HEK293 (cell line): ENCODE measurements around the gene TMIGD1.

ENCODE experiments used
- CTCF ChIA-PET: fragments of 350-600 bp; formaldehyde crosslinking; extraction: SDS; loops from one replicate; lab custom pipeline; 2021; ENCODE audit warnings: antibody characterized with exemption; lab: Yijun Ruan, JAX
- POLR2A ChIA-PET: fragments of 300-600 bp; formaldehyde crosslinking; extraction: SDS; loops from one replicate; lab custom pipeline; 2020; ENCODE audit warnings: antibody characterized with exemption, inconsistent platforms; lab: Yijun Ruan, JAX
- H3K27ac ChIP-seq: fragments of 200-500 bp; sonication (Bioruptor generic); 2 replicates; pipeline ENCODE4 v1.5.1; 2014; ENCODE audit warnings: low read depth, low read length, control low read depth, inconsistent platforms; ENCODE audit errors: extremely low read depth
- H3K36me3 ChIP-seq, 2 experiments: fragments of 200-500 bp in 1 of 2; sonication (Bioruptor generic) in 1 of 2; 1 replicate in 1 of 2; 2 replicates in 1 of 2; pipeline ENCODE4 v1.5.1; 2014 to 2017; ENCODE audit warnings: inconsistent platforms in 2 of 2, low read length in 2 of 2; ENCODE audit not compliant: control insufficient read depth in 2 of 2, insufficient read depth in 1 of 2
- H3K4me1 ChIP-seq: fragments of 200-500 bp; sonication (Bioruptor generic); 2 replicates; pipeline ENCODE4 v1.5.1; 2014; ENCODE audit warnings: mild to moderate bottlenecking, low read length, inconsistent platforms; ENCODE audit not compliant: control insufficient read depth, insufficient read depth
- H3K4me3 ChIP-seq: 2 replicates; pipeline ENCODE4 v1.5.1; 2011; ENCODE audit warnings: low read depth, mild to moderate bottlenecking, control low read depth, low read length, moderate library complexity
- H3K9me3 ChIP-seq: fragments of 200-500 bp; sonication (Bioruptor generic); 2 replicates; pipeline ENCODE4 v1.5.1; 2014; ENCODE audit warnings: low read depth, low read length, inconsistent platforms; ENCODE audit not compliant: control insufficient read depth, insufficient read depth
- BCL11B ChIP-seq: fragments of 450-650 bp; formaldehyde crosslinking; IDR thresholded peaks from 2 replicates; pipeline ENCODE4 v1.5.1; 2016; ENCODE audit warnings: low read depth, missing biosample characterization, missing genetic modification characterization
- EGR2 ChIP-seq: fragments of 450-650 bp; formaldehyde crosslinking; IDR thresholded peaks from 2 replicates; pipeline ENCODE4 v1.5.1; 2016; ENCODE audit warnings: low read depth, missing biosample characterization, missing genetic modification characterization
- KLF8 ChIP-seq: fragments of 450-650 bp; formaldehyde crosslinking; IDR thresholded peaks from 2 replicates; pipeline ENCODE4 v1.5.1; 2016; ENCODE audit warnings: missing biosample characterization, missing genetic modification characterization
- MYNN ChIP-seq: fragments of 450-650 bp; formaldehyde crosslinking; IDR thresholded peaks from 2 replicates; pipeline ENCODE4 v1.5.1; 2016; ENCODE audit warnings: missing biosample characterization, missing genetic modification characterization, borderline replicate concordance
- ZBTB7A ChIP-seq: fragments of 450-650 bp; formaldehyde crosslinking; IDR thresholded peaks from 2 replicates; pipeline ENCODE4 v1.5.1; 2016; ENCODE audit warnings: low read depth, missing biosample characterization, missing genetic modification characterization
- ZFP41 ChIP-seq: fragments of 450-650 bp; formaldehyde crosslinking; IDR thresholded peaks from 2 replicates; pipeline ENCODE4 v1.5.1; 2016; ENCODE audit warnings: missing biosample characterization, missing genetic modification characterization, borderline replicate concordance
- ZFP69B ChIP-seq: fragments of 450-650 bp; formaldehyde crosslinking; IDR thresholded peaks from 2 replicates; pipeline ENCODE4 v1.5.1; 2016; ENCODE audit warnings: missing biosample characterization, missing genetic modification characterization
- ZNF10 ChIP-seq: fragments of 450-650 bp; formaldehyde crosslinking; IDR thresholded peaks from 2 replicates; pipeline ENCODE4 v1.5.1; 2017; ENCODE audit warnings: missing biosample characterization, missing genetic modification characterization
- ZNF16 ChIP-seq: fragments of 450-650 bp; formaldehyde crosslinking; IDR thresholded peaks from 2 replicates; pipeline ENCODE4 v1.5.1; 2016; ENCODE audit warnings: low read depth, missing biosample characterization, missing genetic modification characterization
- ZNF169 ChIP-seq: fragments of 450-650 bp; formaldehyde crosslinking; IDR thresholded peaks from 2 replicates; pipeline ENCODE4 v1.5.1; 2016; ENCODE audit warnings: missing biosample characterization, missing genetic modification characterization
- ZNF2 ChIP-seq: fragments of 450-650 bp; formaldehyde crosslinking; IDR thresholded peaks from 2 replicates; pipeline ENCODE4 v1.5.1; 2016; ENCODE audit warnings: missing biosample characterization, missing genetic modification characterization
- ZNF239 ChIP-seq: fragments of 450-650 bp; formaldehyde crosslinking; IDR thresholded peaks from 2 replicates; pipeline ENCODE4 v1.5.1; 2016; ENCODE audit warnings: missing biosample characterization, missing genetic modification characterization
- ZNF302 ChIP-seq: fragments of 450-650 bp; formaldehyde crosslinking; IDR thresholded peaks from 2 replicates; pipeline ENCODE4 v1.5.1; 2016; ENCODE audit warnings: missing biosample characterization, missing genetic modification characterization, low read depth
- ZNF335 ChIP-seq: fragments of 450-650 bp; formaldehyde crosslinking; conservative IDR thresholded peaks from 2 replicates; pipeline ENCODE4 v1.5.1; 2016; ENCODE audit warnings: missing biosample characterization, missing genetic modification characterization
- ZNF366 ChIP-seq: fragments of 450-650 bp; formaldehyde crosslinking; conservative IDR thresholded peaks from 2 replicates; pipeline ENCODE4 v1.5.1; 2016; ENCODE audit warnings: missing biosample characterization, missing genetic modification characterization
- ZNF416 ChIP-seq: fragments of 450-650 bp; formaldehyde crosslinking; IDR thresholded peaks from 2 replicates; pipeline ENCODE4 v1.5.1; 2016; ENCODE audit warnings: missing biosample characterization, missing genetic modification characterization
- ZNF544 ChIP-seq: fragments of 450-650 bp; formaldehyde crosslinking; IDR thresholded peaks from 2 replicates; pipeline ENCODE4 v1.5.0; 2017; ENCODE audit warnings: missing biosample characterization, missing genetic modification characterization
- ZNF707 ChIP-seq: fragments of 450-650 bp; formaldehyde crosslinking; IDR thresholded peaks from 2 replicates; pipeline ENCODE4 v1.5.1; 2016; ENCODE audit warnings: missing biosample characterization, missing genetic modification characterization
- ZNF830 ChIP-seq: fragments of 450-650 bp; IDR thresholded peaks from 2 replicates; pipeline ENCODE4 v1.5.0; 2018; ENCODE audit warnings: missing biosample characterization, missing genetic modification characterization, low read depth, mild to moderate bottlenecking, moderate library complexity
- TF ChIP-seq, protein P1 (sequence below): fragments of 450-650 bp; formaldehyde crosslinking; conservative IDR thresholded peaks from 2 replicates; pipeline ENCODE4 v1.5.1; 2016; ENCODE audit warnings: low read depth, missing biosample characterization, missing genetic modification characterization
- TF ChIP-seq, protein P2 (sequence below): fragments of 450-650 bp; formaldehyde crosslinking; IDR thresholded peaks from 2 replicates; pipeline ENCODE4 v1.5.1; 2017; ENCODE audit warnings: missing biosample characterization, mild to moderate bottlenecking, missing genetic modification characterization, moderate library complexity
- TF ChIP-seq, protein P3 (sequence below): fragments of 450-650 bp; formaldehyde crosslinking; IDR thresholded peaks from 2 replicates; pipeline ENCODE4 v1.5.1; 2016; ENCODE audit warnings: missing biosample characterization, missing genetic modification characterization
- TF ChIP-seq, protein P4 (sequence below): fragments of 450-650 bp; formaldehyde crosslinking; IDR thresholded peaks from 2 replicates; pipeline ENCODE4 v1.5.1; 2016; ENCODE audit warnings: missing biosample characterization, missing genetic modification characterization

The TMIGD1 gene

DNA sequence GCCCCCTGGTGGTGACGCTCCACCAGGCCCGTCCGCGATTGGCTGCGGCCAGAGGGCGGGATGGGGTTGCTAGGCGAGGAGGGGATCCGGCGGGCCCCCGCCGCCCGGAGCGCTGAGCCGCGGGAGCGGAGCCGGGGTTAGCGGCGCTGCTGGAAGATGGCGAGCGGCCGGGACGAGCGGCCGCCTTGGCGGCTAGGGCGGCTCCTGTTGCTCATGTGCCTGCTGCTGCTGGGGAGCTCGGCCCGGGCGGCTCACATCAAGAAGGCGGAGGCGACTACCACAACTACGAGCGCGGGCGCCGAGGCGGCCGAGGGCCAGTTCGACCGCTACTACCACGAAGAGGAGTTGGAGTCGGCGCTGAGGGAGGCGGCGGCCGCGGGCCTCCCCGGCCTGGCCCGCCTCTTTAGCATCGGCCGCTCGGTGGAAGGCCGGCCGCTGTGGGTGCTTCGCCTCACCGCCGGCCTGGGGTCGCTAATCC lies 45.0 kb upstream of the TMIGD1 start, which contains the start of gene CPD (continued):
- TF ChIP-seq MYNN (tag by site-specific recombination) (peak; percentile 35; the same call in 1 of the 2 replicates), ZNF335 (tag by site-specific recombination) (peak; percentile 97), ZNF169 (tag by site-specific recombination) (no peak), ZNF830 (no peak), EGR2 (tag by site-specific recombination) (0 out of 2 replicates have a peak, but pooled peaks have one; percentile 8), ZNF416 (no peak), KLF8 (tag by site-specific recombination) (peak; percentile 46), ZNF239 (tag by site-specific recombination) (no peak), BCL11B (tag by site-specific recombination) (0 out of 2 replicates have a peak, but pooled peaks have one; percentile 22)
- TF ChIP-seq, protein P1, sequence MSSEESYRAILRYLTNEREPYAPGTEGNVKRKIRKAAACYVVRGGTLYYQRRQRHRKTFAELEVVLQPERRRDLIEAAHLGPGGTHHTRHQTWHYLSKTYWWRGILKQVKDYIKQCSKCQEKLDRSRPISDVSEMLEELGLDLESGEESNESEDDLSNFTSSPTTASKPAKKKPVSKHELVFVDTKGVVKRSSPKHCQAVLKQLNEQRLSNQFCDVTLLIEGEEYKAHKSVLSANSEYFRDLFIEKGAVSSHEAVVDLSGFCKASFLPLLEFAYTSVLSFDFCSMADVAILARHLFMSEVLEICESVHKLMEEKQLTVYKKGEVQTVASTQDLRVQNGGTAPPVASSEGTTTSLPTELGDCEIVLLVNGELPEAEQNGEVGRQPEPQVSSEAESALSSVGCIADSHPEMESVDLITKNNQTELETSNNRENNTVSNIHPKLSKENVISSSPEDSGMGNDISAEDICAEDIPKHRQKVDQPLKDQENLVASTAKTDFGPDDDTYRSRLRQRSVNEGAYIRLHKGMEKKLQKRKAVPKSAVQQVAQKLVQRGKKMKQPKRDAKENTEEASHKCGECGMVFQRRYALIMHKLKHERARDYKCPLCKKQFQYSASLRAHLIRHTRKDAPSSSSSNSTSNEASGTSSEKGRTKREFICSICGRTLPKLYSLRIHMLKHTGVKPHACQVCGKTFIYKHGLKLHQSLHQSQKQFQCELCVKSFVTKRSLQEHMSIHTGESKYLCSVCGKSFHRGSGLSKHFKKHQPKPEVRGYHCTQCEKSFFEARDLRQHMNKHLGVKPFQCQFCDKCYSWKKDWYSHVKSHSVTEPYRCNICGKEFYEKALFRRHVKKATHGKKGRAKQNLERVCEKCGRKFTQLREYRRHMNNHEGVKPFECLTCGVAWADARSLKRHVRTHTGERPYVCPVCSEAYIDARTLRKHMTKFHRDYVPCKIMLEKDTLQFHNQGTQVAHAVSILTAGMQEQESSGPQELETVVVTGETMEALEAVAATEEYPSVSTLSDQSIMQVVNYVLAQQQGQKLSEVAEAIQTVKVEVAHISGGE (tag by site-specific recombination), result no peak

DNA sequence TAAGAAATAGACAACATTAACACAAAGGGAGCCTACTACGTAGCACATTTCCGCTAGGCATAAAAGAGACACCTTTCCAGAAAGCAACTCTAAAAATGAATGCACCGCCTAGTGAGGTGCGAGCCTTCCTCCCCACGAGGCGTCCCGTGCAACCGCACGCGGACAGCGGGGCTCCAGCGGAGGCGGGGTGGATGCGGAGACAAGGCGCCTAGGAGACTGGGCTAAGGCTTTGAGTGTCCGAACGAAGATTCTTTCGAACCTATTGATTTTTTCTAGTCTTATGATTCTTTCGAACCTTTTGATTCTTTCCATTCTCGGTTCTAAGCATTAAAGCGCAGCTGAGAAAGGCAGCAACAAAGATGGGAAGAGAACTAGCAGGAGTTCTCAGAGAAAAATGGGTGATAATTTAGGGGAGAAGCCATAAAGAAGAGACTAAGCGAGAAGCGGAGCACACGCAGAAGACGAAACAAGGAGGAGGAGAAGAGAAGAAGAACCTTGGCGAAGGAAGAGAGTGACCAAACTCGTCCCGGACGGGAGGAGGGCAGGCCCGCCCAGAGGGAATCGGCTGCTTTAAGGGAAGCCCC lies 44.5 kb upstream of the TMIGD1 start:
- Histone ChIP-seq H3K4me1 (peaks cover 36% of the 10 kb centered on the region), H3K27ac (peak overlapping the region; percentile 86; the same call in 1 of the 2 replicates), H3K4me3 (peak overlapping the region; percentile 13), H3K9me3 (no peaks in the 10 kb centered on the region), H3K36me3 (peaks cover 0 to 3% of the 10 kb centered on the region in 2 experiments; a peak in 2 of 3 replicates)
- ChIA-PET POLR2A (interaction anchor here (0.6 to 2.1 kb wide), 4 partner anchors 17 to 1881 kb away, joined by 3 to 5 read pairs (median 4); no protein-coding TSS in a partner anchor), CTCF (interaction anchor here (1.1 to 2.1 kb wide), 3 partner anchors 38 to 261 kb away, joined by 4 to 11 read pairs (median 5); partner anchors contain the start of gene NSRP1)
- peak; percentile 99 for TF ChIP-seq ZFP69B (tag by site-specific recombination)
- no peak for TF ChIP-seq ZNF16 (tag by site-specific recombination)
- TF ChIP-seq, protein P2, sequence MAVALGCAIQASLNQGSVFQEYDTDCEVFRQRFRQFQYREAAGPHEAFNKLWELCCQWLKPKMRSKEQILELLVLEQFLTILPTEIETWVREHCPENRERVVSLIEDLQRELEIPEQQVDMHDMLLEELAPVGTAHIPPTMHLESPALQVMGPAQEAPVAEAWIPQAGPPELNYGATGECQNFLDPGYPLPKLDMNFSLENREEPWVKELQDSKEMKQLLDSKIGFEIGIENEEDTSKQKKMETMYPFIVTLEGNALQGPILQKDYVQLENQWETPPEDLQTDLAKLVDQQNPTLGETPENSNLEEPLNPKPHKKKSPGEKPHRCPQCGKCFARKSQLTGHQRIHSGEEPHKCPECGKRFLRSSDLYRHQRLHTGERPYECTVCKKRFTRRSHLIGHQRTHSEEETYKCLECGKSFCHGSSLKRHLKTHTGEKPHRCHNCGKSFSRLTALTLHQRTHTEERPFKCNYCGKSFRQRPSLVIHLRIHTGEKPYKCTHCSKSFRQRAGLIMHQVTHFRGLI, result 0 out of 2 replicates have a peak, but pooled peaks have one; percentile 28
- peak; percentile 90 for TF ChIP-seq ZNF366 (tag by site-specific recombination)
- no peak for TF ChIP-seq ZNF707
- no peak for TF ChIP-seq ZNF302 (tag by site-specific recombination)
- no peak for TF ChIP-seq ZFP41 (tag by site-specific recombination)
- no peak for TF ChIP-seq ZNF544 (tag by site-specific recombination)
- TF ChIP-seq, protein P3, sequence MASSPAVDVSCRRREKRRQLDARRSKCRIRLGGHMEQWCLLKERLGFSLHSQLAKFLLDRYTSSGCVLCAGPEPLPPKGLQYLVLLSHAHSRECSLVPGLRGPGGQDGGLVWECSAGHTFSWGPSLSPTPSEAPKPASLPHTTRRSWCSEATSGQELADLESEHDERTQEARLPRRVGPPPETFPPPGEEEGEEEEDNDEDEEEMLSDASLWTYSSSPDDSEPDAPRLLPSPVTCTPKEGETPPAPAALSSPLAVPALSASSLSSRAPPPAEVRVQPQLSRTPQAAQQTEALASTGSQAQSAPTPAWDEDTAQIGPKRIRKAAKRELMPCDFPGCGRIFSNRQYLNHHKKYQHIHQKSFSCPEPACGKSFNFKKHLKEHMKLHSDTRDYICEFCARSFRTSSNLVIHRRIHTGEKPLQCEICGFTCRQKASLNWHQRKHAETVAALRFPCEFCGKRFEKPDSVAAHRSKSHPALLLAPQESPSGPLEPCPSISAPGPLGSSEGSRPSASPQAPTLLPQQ (tag by site-specific recombination), result peak; percentile 99; the same call in 1 of the 2 replicates
- TF ChIP-seq ZNF2 (tag by site-specific recombination), result peak; percentile 59; the same call in 1 of the 2 replicates
- no peak for TF ChIP-seq ZBTB7A (tag by site-specific recombination)
- TF ChIP-seq ZNF10 (tag by site-specific recombination), result 0 out of 2 replicates have a peak, but pooled peaks have one; percentile 17
- TF ChIP-seq, protein P4, sequence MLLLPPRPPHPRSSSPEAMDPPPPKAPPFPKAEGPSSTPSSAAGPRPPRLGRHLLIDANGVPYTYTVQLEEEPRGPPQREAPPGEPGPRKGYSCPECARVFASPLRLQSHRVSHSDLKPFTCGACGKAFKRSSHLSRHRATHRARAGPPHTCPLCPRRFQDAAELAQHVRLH (tag by site-specific recombination), result no peak
